Karpas-422 (cell line): ENCODE measurements around the gene PTPRCAP. TPM values are rescaled to one million over a fixed set of nuclear protein-coding genes. Genes with fewer than 3 reads are reported as not detected.
"Not testable (repeated sequence)": the region's sequence is repeated elsewhere in the genome, so short reads cannot be mapped to it uniquely, and the experiment has no call there.

Experiments
- DNase-seq: peaks from one replicate; pipeline ENCODE4 v3.0.0-alpha.2; 2015
- H2AFZ ChIP-seq: fragments of 200-600 bp; sonication (generic); 2 replicates; pipeline ENCODE4 v1.6.1; 2014; ENCODE audit warnings: antibody characterized with exemption, low read length, mixed read lengths
- H3K27ac ChIP-seq: fragments of 200-600 bp; sonication (generic); 2 replicates; pipeline ENCODE4 v1.5.1; 2014; ENCODE audit warnings: mild to moderate bottlenecking, low read length, moderate library complexity
- H3K27me3 ChIP-seq: fragments of 200-600 bp; sonication (generic); 2 replicates; pipeline ENCODE4 v1.6.1; 2014; ENCODE audit warnings: low read length, mixed read lengths
- H3K36me3 ChIP-seq: fragments of 200-600 bp; sonication (generic); 2 replicates; pipeline ENCODE4 v1.6.1; 2014; ENCODE audit warnings: low read length, mixed read lengths; ENCODE audit not compliant: insufficient read depth
- H3K4me1 ChIP-seq: fragments of 200-600 bp; sonication (generic); 2 replicates; pipeline ENCODE4 v1.6.1; 2014; ENCODE audit warnings: mild to moderate bottlenecking, low read length, mixed read lengths
- H3K4me2 ChIP-seq: fragments of 200-600 bp; sonication (generic); 2 replicates; pipeline ENCODE4 v1.6.1; 2014; ENCODE audit warnings: low read length, low read depth, mild to moderate bottlenecking; ENCODE audit not compliant: poor library complexity, severe bottlenecking
- H3K4me3 ChIP-seq: fragments of 200-600 bp; sonication (generic); 2 replicates; pipeline ENCODE4 v1.5.1; 2014; ENCODE audit warnings: mild to moderate bottlenecking, antibody characterized with exemption, low read length, mixed read lengths
- H3K79me2 ChIP-seq: fragments of 200-600 bp; sonication (generic); 2 replicates; pipeline ENCODE4 v1.6.1; 2014; ENCODE audit warnings: mild to moderate bottlenecking, low read length, mixed read lengths
- H3K9ac ChIP-seq: fragments of 200-600 bp; sonication (generic); 2 replicates; pipeline ENCODE4 v1.6.0; 2014; ENCODE audit warnings: low read length
- H3K9me2 ChIP-seq: fragments of 200-600 bp; sonication (generic), shearing (Covaris generic); replicated peaks from 2 replicates; pipeline ENCODE4 v1.6.0; 2014; ENCODE audit warnings: mild to moderate bottlenecking, low read length, moderate library complexity; ENCODE audit not compliant: insufficient read depth
- H3K9me3 ChIP-seq: fragments of 300-700, 200-600 bp; sonication (generic); 2 replicates; pipeline ENCODE4 v1.6.1; 2014; ENCODE audit warnings: low read length, mixed read lengths
- H4K20me1 ChIP-seq: fragments of 200-600 bp; sonication (generic); 2 replicates; pipeline ENCODE4 v1.6.1; 2014; ENCODE audit warnings: mild to moderate bottlenecking, antibody characterized with exemption, low read length, low read depth; ENCODE audit not compliant: insufficient read depth
- total RNA-seq: library from RNA; depleted of rRNA; stranded (reverse); fragments of >200 nt; shearing (Covaris generic); gene quantifications from 2 replicates; pipeline ENCODE4 v1.2.3, GENCODE V29; 2014; ENCODE audit warnings: low replicate concordance

The PTPRCAP gene
- total RNA-seq, 1 experiment from 2014 or later = 161 TPM

GRCh38 chr11:67407688-67408163 lies 29.8 kb downstream of the PTPRCAP start:
- Histone ChIP-seq H3K36me3 (no peaks in the 10 kb centered on the region), H3K27ac (peak overlapping the region; percentile 92), H3K9ac (peak overlapping the region; percentile 97), H4K20me1 (peaks cover 4% of the 10 kb centered on the region; the same call in 1 of the 2 replicates), H3K9me2 (no peaks in the 10 kb centered on the region), H3K9me3 (no peaks in the 10 kb centered on the region), H3K4me1 (peaks cover 98% of the 10 kb centered on the region), H3K79me2 (peaks cover 8% of the 10 kb centered on the region), H3K4me3 (peak overlapping the region; percentile 93; the same call in 1 of the 2 replicates), H2AFZ (no peak overlapping the region), H3K4me2 (peak overlapping the region; percentile 96), H3K27me3 (no peaks in the 10 kb centered on the region)
- no peak for DNase-seq

- Histone ChIP-seq H3K27ac (peak overlapping the region; percentile 92), H3K36me3 (no peaks in the 10 kb centered on the region), H3K4me1 (peaks cover 98% of the 10 kb centered on the region), H3K9ac (peak overlapping the region; percentile 97), H4K20me1 (peaks cover 4% of the 10 kb centered on the region; the same call in 1 of the 2 replicates), H3K4me3 (peak overlapping the region; percentile 93; the same call in 1 of the 2 replicates), H2AFZ (no peak overlapping the region), H3K27me3 (no peaks in the 10 kb centered on the region), H3K4me2 (peak overlapping the region; percentile 96), H3K9me2 (no peaks in the 10 kb centered on the region), H3K79me2 (peaks cover 8% of the 10 kb centered on the region), H3K9me3 (no peaks in the 10 kb centered on the region)
- DNase-seq = peak; percentile 76
Measured at GRCh38 chr11:67406969-67407687, 30.4 kb downstream of the PTPRCAP start.

GRCh38 chr11:67406420-67406968 lies 31.0 kb downstream of the PTPRCAP start:
- H3K27me3 ChIP-seq = no peaks in the 10 kb centered on the region
- peaks cover 4% of the 10 kb centered on the region; the same call in 1 of the 2 replicates for H4K20me1 ChIP-seq
- DNase-seq = no peak
- peaks cover 8% of the 10 kb centered on the region for H3K79me2 ChIP-seq
- no peaks in the 10 kb centered on the region for H3K9me3 ChIP-seq
- no peaks in the 10 kb centered on the region for H3K36me3 ChIP-seq
- peaks cover 95% of the 10 kb centered on the region for H3K4me1 ChIP-seq
- peak overlapping the region; percentile 97 for H3K9ac ChIP-seq
- no peaks in the 10 kb centered on the region for H3K9me2 ChIP-seq
- H3K4me2 ChIP-seq = peak overlapping the region; percentile 96
- H3K27ac ChIP-seq = peak overlapping the region; percentile 92
- H2AFZ ChIP-seq = no peak overlapping the region
- H3K4me3 ChIP-seq = peak overlapping the region; percentile 93; the same call in 1 of the 2 replicates

GRCh38 chr11:67405688-67406339 lies 31.7 kb downstream of the PTPRCAP start:
- Histone ChIP-seq H3K4me2 (peak overlapping the region; percentile 96), H3K36me3 (no peaks in the 10 kb centered on the region), H3K9me3 (no peaks in the 10 kb centered on the region), H3K27ac (peak overlapping the region; percentile 92), H3K4me3 (peak overlapping the region; percentile 93; the same call in 1 of the 2 replicates), H2AFZ (no peak overlapping the region), H3K9me2 (no peaks in the 10 kb centered on the region), H3K9ac (peak overlapping the region; percentile 97), H3K27me3 (no peaks in the 10 kb centered on the region), H3K4me1 (peaks cover 89% of the 10 kb centered on the region), H3K79me2 (peaks cover 14% of the 10 kb centered on the region), H4K20me1 (peaks cover 5% of the 10 kb centered on the region; the same call in 1 of the 2 replicates)
- DNase-seq = no peak

- peak overlapping the region; percentile 93 for H3K4me3 ChIP-seq
- H2AFZ ChIP-seq = no peak overlapping the region
- H3K4me1 ChIP-seq = peaks cover 89% of the 10 kb centered on the region
- 0 out of 2 replicates have a peak, but pooled peaks cover 2% of the 10 kb centered on the region for H3K36me3 ChIP-seq
- peak overlapping the region; percentile 97 for H3K9ac ChIP-seq
- H3K9me3 ChIP-seq = no peaks in the 10 kb centered on the region
- H3K27me3 ChIP-seq = no peaks in the 10 kb centered on the region
- H4K20me1 ChIP-seq = peaks cover 11% of the 10 kb centered on the region; the same call in 1 of the 2 replicates
- no peaks in the 10 kb centered on the region for H3K9me2 ChIP-seq
- no peak for DNase-seq
- H3K79me2 ChIP-seq = peaks cover 20% of the 10 kb centered on the region
- peak overlapping the region; percentile 96 for H3K4me2 ChIP-seq
- peak overlapping the region; percentile 92 for H3K27ac ChIP-seq
Measured at GRCh38 chr11:67405196-67405567, 32.3 kb downstream of the PTPRCAP start.

GRCh38 chr11:67404515-67405195 lies 32.8 kb downstream of the PTPRCAP start:
- H2AFZ ChIP-seq = no peak overlapping the region
- no peaks in the 10 kb centered on the region for H3K27me3 ChIP-seq
- H3K4me2 ChIP-seq = peak overlapping the region; percentile 96

GRCh38 chr11:67403085-67403484 lies 34.4 kb downstream of the PTPRCAP start:
- not testable (repeated sequence) for H3K27me3 ChIP-seq, H3K9me3 ChIP-seq, DNase-seq, H3K9me2 ChIP-seq, H2AFZ ChIP-seq
- Histone ChIP-seq H3K27ac (peak overlapping the region; percentile 92), H3K36me3 (peaks cover 16% of the 10 kb centered on the region; the same call in 1 of the 2 replicates), H3K4me1 (peaks cover 75% of the 10 kb centered on the region), H3K9ac (peak overlapping the region; percentile 97), H3K4me3 (peak overlapping the region; percentile 93), H4K20me1 (peaks cover 13% of the 10 kb centered on the region; the same call in 1 of the 2 replicates), H3K79me2 (peaks cover 31% of the 10 kb centered on the region), H3K4me2 (peak overlapping the region; percentile 96)

More at GRCh38 chr11:67404515-67405195, 32.8 kb downstream of the PTPRCAP start:
- H3K27ac ChIP-seq = peak overlapping the region; percentile 92
- peak overlapping the region; percentile 93 for H3K4me3 ChIP-seq
- H4K20me1 ChIP-seq = peaks cover 13% of the 10 kb centered on the region; the same call in 1 of the 2 replicates
- H3K36me3 ChIP-seq = 0 out of 2 replicates have a peak, but pooled peaks cover 4% of the 10 kb centered on the region
- peak overlapping the region; percentile 97 for H3K9ac ChIP-seq
- H3K79me2 ChIP-seq = peaks cover 23% of the 10 kb centered on the region
- no peaks in the 10 kb centered on the region for H3K9me3 ChIP-seq
- no peaks in the 10 kb centered on the region for H3K9me2 ChIP-seq
- H3K4me1 ChIP-seq = peaks cover 86% of the 10 kb centered on the region
- DNase-seq = no peak
